ENCODE results near the gene PXMP4. TPM values are rescaled to one million over a fixed set of nuclear protein-coding genes. Genes with fewer than 3 reads are reported as not detected.

Gene PXMP4
- total and polyA plus RNA-seq, 2 experiments from 2014 or later: 5.9 to 14.1 TPM

DNA sequence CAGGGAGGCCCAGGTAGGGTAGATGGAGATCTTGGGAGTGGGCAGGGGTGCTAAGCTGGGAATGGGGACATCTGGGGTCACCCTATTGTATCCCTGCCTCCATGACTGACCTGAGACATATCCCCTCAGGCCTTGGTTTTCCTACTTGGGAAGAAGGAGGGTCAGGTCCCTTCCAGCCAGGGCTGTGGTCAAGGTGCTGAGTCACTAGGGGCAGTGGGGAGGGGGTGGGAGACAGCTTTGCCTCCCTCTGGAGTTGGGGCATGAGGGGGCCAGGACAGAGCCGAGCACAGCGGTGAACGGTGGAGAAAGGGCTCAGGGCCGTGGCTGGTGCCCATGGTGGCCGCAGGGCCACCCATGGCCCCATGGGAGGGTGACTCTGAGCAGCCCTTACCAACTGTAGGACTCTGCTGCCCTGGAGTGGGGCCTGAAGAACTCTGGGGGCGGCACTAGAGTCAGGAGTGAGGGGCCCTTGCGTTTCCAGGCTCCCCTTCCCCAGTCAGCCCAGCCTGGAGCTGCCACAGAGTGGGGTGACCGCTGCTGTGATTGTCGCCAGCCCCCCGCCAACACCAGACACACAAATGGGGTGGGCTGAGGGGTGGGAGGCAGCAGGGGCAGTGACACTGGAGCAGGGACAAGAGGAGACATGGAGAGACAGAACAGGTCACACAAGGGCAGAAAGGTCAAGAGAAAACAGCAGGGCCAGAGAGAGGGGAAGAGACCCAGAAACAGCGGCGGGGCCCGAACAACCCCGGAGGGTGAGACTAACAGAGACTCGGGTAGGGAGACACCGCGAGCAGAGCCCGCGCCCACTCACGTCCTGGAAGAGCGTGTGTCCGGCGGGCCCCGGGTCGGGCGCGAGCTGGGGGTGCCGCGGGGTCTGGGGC is 46.5 kb downstream of the PXMP4 start:
- peaks cover 14% of the 10 kb centered on the region for H3F3A ChIP-seq (ENCODE audit: insufficient read depth)
- no peaks in the 10 kb centered on the region for H3K9me2 ChIP-seq (ENCODE audit: insufficient read depth)
- WGBS, 2 experiments (ENCODE audit: low coverage in 1 of 2, low lambda C conversion rate in 2 of 2, missing lambda C conversion rate in 2 of 2): 2 to 3% methylated on average over 16 to 27 of the region's 29 CpGs
- H3K27me3 ChIP-seq (replicated peaks; ENCODE audit: insufficient read depth): no peaks in the 10 kb centered on the region
- peak; percentile 29 for DNase-seq
- peaks cover 21% of the 10 kb centered on the region for H3K79me2 ChIP-seq (ENCODE audit: insufficient read depth)
- peak overlapping the region; percentile 65 for H2AFZ ChIP-seq
- H3K36me3 ChIP-seq (ENCODE audit: low read depth): no peaks in the 10 kb centered on the region
- H3K4me1 ChIP-seq (ENCODE audit: insufficient read depth): peaks cover 25% of the 10 kb centered on the region
- H3K9me3 ChIP-seq (ENCODE audit: low read depth): no peaks in the 10 kb centered on the region
- no peaks in the 10 kb centered on the region for H4K20me1 ChIP-seq (ENCODE audit: insufficient read depth)
- peak overlapping the region; percentile 25 for H3K27ac ChIP-seq
- peak overlapping the region; percentile 85 for H3K4me2 ChIP-seq (ENCODE audit: unreplicated experiment)
- H3K4me3 ChIP-seq: peak overlapping the region; percentile 81
- H3K9ac ChIP-seq: peak overlapping the region; percentile 84
- no peak for TF ChIP-seq EZH2phosphoT487 (IDR thresholded peaks at IDR 0.05; ENCODE audit: insufficient read depth, low read depth)
- no peak for TF ChIP-seq EZH2 (IDR thresholded peaks at IDR 0.05; ENCODE audit: insufficient read depth, poor library complexity, severe bottlenecking)
- in situ Hi-C loops (cut with MboI): no loop called here

DNA sequence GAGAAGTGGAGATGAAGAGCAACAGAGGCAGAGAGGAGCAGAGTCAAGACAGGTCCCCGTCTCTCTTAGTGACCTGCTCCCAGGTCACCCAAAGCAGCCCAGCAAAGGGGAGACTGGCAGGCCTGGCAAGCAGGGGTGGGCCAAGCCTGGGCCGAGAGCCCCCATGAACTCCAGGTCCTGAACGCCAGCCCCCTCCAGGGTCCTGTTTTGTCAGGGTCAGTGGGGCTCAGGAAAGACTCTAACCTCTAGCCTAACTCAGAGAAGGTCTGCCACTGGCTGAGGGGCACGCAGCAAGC is 47.0 kb downstream of the PXMP4 start:
- no peak for TF ChIP-seq EZH2phosphoT487 (IDR thresholded peaks at IDR 0.05; ENCODE audit: insufficient read depth, low read depth)
- no peak for TF ChIP-seq EZH2 (IDR thresholded peaks at IDR 0.05; ENCODE audit: insufficient read depth, poor library complexity, severe bottlenecking)
- Histone ChIP-seq H3K9me3 (ENCODE audit: low read depth) (no peaks in the 10 kb centered on the region), H3K27ac (no peak overlapping the region), H3K79me2 (ENCODE audit: insufficient read depth) (peaks cover 21% of the 10 kb centered on the region), H3K9ac (peak overlapping the region; percentile 84), H4K20me1 (ENCODE audit: insufficient read depth) (no peaks in the 10 kb centered on the region), H3K4me1 (ENCODE audit: insufficient read depth) (peaks cover 28% of the 10 kb centered on the region), H3K4me3 (peak overlapping the region; percentile 81), H3F3A (ENCODE audit: insufficient read depth) (peaks cover 18% of the 10 kb centered on the region), H2AFZ (0 out of 2 replicates have a peak overlapping the region, but pooled peaks have one; percentile 65), H3K36me3 (ENCODE audit: low read depth) (no peaks in the 10 kb centered on the region), H3K27me3 (replicated peaks; ENCODE audit: insufficient read depth) (no peaks in the 10 kb centered on the region), H3K4me2 (ENCODE audit: unreplicated experiment) (peak overlapping the region; percentile 85), H3K9me2 (ENCODE audit: insufficient read depth) (no peaks in the 10 kb centered on the region)
- in situ Hi-C loops (cut with MboI): no loop called here
- DNase-seq: no peak
- WGBS, 2 experiments (ENCODE audit: low coverage in 1 of 2, low lambda C conversion rate in 2 of 2, missing lambda C conversion rate in 2 of 2): 19% methylated on average over 4 of the region's 4 CpGs

DNA sequence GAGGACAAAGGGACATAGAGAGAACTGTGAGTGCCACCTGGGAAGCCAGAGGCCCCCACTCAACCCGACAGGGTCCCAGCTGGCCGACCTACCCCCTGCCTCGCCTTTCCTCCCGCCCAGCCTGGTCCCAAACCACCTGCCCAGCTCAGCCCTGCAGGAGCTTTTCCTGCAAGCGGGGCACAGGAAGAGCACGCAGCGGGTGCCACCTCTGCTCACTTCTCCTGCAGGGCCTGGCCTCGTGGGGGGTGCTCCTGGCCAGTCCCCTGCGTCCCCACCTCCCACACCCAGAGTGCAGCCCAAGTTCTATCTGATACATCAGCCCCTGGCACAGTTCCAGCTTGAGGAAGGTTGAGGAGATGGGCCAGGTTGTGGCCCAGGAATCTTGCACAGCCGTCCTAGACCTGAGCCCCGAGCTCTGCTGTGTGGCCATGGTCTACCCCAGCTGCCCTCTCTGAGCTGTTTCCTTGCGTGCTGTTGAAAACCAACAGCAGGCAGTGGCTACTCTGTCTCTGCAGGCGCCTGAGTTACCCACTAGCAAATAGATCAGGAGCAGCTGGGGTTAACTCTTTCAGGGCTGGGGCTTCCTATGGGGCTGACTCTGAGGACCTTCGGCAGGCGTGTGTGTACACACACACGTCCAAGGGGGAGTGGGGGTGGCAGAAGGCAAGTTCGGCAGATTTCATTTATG is 47.5 kb downstream of the PXMP4 start:
- Histone ChIP-seq H3K9me2 (ENCODE audit: insufficient read depth) (no peaks in the 10 kb centered on the region), H3K27me3 (replicated peaks; ENCODE audit: insufficient read depth) (no peaks in the 10 kb centered on the region), H3K4me2 (ENCODE audit: unreplicated experiment) (peak overlapping the region; percentile 85), H3K4me3 (peak overlapping the region; percentile 81), H3K27ac (no peak overlapping the region), H4K20me1 (ENCODE audit: insufficient read depth) (no peaks in the 10 kb centered on the region), H3K9ac (peak overlapping the region; percentile 84), H3F3A (ENCODE audit: insufficient read depth) (peaks cover 18% of the 10 kb centered on the region), H3K4me1 (ENCODE audit: insufficient read depth) (peaks cover 28% of the 10 kb centered on the region), H3K79me2 (ENCODE audit: insufficient read depth) (peaks cover 21% of the 10 kb centered on the region), H3K36me3 (ENCODE audit: low read depth) (no peaks in the 10 kb centered on the region), H2AFZ (no peak overlapping the region), H3K9me3 (ENCODE audit: low read depth) (no peaks in the 10 kb centered on the region)
- in situ Hi-C loops (cut with MboI): no loop called here
- DNase-seq: peak; percentile 44
- no peak for TF ChIP-seq EZH2 (IDR thresholded peaks at IDR 0.05; ENCODE audit: insufficient read depth, poor library complexity, severe bottlenecking)
- no peak for TF ChIP-seq EZH2phosphoT487 (IDR thresholded peaks at IDR 0.05; ENCODE audit: insufficient read depth, low read depth)
- WGBS, 2 experiments (ENCODE audit: low coverage in 1 of 2, low lambda C conversion rate in 2 of 2, missing lambda C conversion rate in 2 of 2): 46 to 50% methylated on average over 17 of the region's 17 CpGs

DNA sequence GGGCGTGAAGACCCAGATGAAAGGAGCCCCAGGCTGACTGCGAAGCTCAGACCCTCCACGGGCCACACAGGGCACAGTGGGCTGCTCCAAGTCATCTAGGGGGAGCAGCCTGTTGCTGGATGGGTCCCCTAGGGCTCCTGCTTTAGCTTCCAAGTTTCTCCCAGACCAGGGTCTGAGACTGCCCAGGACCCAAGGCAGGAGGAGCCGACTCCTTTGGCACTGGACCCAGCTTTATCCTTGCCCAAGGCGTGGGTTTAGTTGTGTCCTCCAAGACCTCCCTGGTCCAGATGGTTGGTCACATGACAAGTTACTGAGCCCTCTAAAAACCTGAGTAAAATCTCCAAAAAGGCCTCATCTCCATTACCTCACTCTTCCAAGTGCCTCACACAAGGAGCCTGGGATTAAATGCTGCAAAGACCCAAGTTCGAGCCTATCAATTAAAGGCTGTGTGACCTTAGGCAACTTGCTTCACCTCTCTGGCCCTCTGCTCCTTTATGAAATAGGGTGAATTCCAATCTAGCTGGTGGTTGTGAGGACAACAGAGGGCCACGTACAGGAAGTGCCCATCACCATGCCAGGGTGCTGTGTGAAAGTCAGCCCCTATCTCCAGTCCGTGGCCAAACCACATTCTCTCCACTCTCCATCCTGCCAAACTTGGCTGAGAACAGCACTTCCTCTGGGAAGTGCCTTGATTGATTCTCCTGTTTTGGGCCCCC is 48.4 kb downstream of the PXMP4 start:
- peaks cover 28% of the 10 kb centered on the region for H3K4me1 ChIP-seq (ENCODE audit: insufficient read depth)
- no peak overlapping the region for H3K9ac ChIP-seq
- no peak for DNase-seq
- in situ Hi-C loops (cut with MboI): no loop called here
- H3F3A ChIP-seq (ENCODE audit: insufficient read depth): peaks cover 18% of the 10 kb centered on the region
- H2AFZ ChIP-seq: no peak overlapping the region
- H3K79me2 ChIP-seq (ENCODE audit: insufficient read depth): peaks cover 21% of the 10 kb centered on the region
- no peaks in the 10 kb centered on the region for H3K36me3 ChIP-seq (ENCODE audit: low read depth)
- H3K27me3 ChIP-seq (replicated peaks; ENCODE audit: insufficient read depth): no peaks in the 10 kb centered on the region
- no peak overlapping the region for H3K4me3 ChIP-seq
- no peaks in the 10 kb centered on the region for H3K9me3 ChIP-seq (ENCODE audit: low read depth)
- 69 to 73% methylated on average over 8 of the region's 8 CpGs for WGBS, 2 experiments (ENCODE audit: low coverage in 1 of 2, low lambda C conversion rate in 2 of 2, missing lambda C conversion rate in 2 of 2)
- no peaks in the 10 kb centered on the region for H3K9me2 ChIP-seq (ENCODE audit: insufficient read depth)
- no peak overlapping the region for H3K4me2 ChIP-seq (ENCODE audit: unreplicated experiment)
- TF ChIP-seq EZH2 (IDR thresholded peaks at IDR 0.05; ENCODE audit: insufficient read depth, poor library complexity, severe bottlenecking) (no peak), EZH2phosphoT487 (IDR thresholded peaks at IDR 0.05; ENCODE audit: insufficient read depth, low read depth) (no peak)
- no peak overlapping the region for H3K27ac ChIP-seq
- H4K20me1 ChIP-seq (ENCODE audit: insufficient read depth): no peaks in the 10 kb centered on the region
